ENCODE results near the gene CYP2C18. TPM values are rescaled to one million over a fixed set of nuclear protein-coding genes. Genes with fewer than 3 reads are reported as not detected.

The CYP2C18 gene
- not detected in 2 replicates for total RNA-seq

GRCh38 chr10:94683214-94684054, at the start of gene CYP2C18:
Gene CYP2C18, plus strand, starts transcription at chr10:94683729. Its CDS starts 91 bp downstream, at chr10:94683820.

GRCh38 chr10:94762393-94762792, 78.9 kb downstream of the CYP2C18 start, which contains the start of gene CYP2C19:
Gene CYP2C19, plus strand, starts transcription at chr10:94762681. Its CDS starts 25 bp downstream, at chr10:94762706.

Other genes with a start within 250 kb of the CYP2C18 start
- 21.5 and 76.8 TPM in 2 replicates for gene HELLS, start 137.9 kb upstream of the CYP2C18 start, total RNA-seq
- not detected in 2 replicates for gene CYP2C19, start 79.0 kb downstream of the CYP2C18 start, total RNA-seq